GM18951 (cell line): ENCODE measurements around the gene CHRM4.

Experiments
- POLR2A ChIP-seq: IDR thresholded peaks from 4 replicates; pipeline ENCODE4 v1.6.1; 2011; ENCODE audit warnings: mild to moderate bottlenecking; ENCODE audit not compliant: insufficient read length, insufficient read depth; ENCODE audit errors: extremely low read depth
- in situ Hi-C: fragments of 300-500 bp; cut with MboI; formaldehyde crosslinking; loops from one replicate; pipeline ENCODE4 v1.12.0; 2022; ENCODE audit warnings: low sequenced_read_pairs, mixed read lengths, inconsistent platforms; ENCODE audit not compliant: unreplicated experiment

The CHRM4 gene

GRCh38 chr11:46351148-46351547, 40.4 kb downstream of the CHRM4 start:
- TF ChIP-seq POLR2A, result no peak
- in situ Hi-C loops, result no loop called here

DNA sequence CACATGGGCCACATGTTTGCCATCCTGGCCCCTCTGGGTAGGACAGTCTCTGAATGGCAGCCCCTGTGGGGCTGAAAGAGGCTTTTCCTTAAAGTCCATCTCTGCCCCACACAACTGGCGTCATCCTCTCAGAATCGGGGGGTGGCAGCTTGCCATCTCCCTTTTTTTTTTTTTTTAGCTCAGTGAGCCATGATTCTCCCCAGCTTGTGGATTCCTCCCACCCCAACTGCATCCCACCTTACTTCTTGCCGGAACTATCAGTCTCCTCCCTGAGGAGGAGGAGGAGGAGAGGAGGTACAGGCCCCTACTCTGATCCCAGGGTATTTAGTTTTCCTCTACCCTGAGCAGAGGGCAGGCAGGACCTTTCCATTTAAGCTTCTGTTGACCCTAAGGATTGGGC, 40.9 kb downstream of the CHRM4 start:
- TF ChIP-seq POLR2A, result no peak
- in situ Hi-C loops, result no loop called here

DNA sequence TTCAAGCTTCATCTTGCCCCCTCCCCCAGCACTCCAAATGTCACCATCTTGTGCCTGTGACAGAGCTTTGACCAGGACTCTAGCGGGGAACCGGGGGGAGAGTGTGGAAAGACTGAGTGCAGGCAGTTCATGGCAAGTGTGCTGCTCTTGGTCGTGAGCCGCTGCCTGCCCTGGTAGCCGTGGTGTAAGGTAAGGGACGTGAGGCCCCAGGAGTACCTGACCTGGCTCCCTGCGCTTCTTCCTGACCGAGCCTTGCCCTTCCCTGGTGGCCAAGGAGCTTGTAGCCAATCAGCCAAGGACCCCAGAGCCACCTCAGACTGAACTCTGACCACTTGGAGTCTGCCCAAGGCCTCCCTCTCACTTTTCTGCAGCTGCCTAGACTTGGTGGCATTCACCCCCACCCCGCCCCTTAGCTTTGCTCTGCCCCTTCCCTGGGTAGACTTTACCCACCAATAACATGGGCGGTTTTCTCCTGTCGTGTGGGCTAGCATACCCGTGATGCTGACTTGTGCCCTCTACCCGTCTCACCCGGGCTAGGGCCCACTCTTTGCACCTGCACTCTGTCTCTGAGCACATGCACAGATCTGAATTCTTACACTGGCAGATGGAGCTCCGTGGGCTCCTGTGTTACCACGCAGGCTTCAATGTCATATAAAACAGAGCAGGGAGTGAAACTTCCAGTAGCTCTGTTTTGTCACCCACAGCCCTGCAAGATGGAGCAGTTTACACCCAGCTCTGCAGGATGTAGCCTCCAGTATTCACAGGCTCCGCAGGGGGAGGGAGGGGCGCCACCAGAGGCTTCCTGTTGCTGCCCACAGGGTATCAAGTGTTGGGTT, 42.8 kb downstream of the CHRM4 start:
- in situ Hi-C loops, result no loop called here
- no peak for TF ChIP-seq POLR2A

GRCh38 chr11:46347637-46348311, 43.8 kb downstream of the CHRM4 start:
- no peak for TF ChIP-seq POLR2A
- in situ Hi-C loops, result no loop called here

DNA sequence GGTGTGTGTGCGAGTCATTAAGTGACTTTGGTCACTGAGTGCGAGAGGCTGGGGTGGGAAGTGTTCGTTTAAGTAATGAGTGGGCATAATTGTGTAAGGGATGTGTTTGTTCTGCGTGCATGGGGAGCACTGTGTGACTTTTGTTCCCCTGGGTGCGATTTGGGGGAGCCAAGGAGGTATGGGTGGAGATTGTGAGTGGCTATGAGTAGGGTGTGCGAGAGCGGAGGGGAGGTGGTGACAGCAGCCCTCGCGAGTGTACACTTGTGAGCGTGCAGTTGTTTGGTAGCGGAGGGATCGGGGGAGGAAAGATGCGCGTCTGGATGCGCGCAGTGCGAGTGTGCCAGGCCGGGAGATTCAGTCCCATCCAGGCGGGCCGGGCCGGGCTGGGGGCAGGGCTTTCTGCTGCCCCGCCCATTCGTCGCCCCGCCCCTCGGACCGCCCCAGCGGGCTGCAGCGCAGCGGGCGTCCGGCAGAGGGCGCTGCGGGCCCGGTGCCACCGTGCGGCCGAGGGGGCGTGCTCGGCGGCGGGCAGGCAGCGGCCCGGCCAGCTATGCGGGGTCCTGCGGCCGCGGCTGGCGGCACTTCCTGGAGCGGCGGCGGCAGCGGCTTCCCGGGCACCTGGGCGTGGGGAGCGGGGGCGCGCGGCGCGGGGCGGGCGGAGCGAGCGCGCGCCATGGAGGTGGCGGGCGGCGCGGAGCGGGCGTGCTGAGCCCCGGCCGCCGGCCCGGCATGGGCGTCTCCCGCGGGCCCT, 44.5 kb downstream of the CHRM4 start, which contains the start of gene DGKZ:
Gene DGKZ, plus strand, starts transcription at position 578 of the 751 bp plus-strand sequence. CDS start 197 bp downstream, outside the sequence.
- TF ChIP-seq POLR2A, result peak; percentile 75
- in situ Hi-C loops, result no loop called here

DNA sequence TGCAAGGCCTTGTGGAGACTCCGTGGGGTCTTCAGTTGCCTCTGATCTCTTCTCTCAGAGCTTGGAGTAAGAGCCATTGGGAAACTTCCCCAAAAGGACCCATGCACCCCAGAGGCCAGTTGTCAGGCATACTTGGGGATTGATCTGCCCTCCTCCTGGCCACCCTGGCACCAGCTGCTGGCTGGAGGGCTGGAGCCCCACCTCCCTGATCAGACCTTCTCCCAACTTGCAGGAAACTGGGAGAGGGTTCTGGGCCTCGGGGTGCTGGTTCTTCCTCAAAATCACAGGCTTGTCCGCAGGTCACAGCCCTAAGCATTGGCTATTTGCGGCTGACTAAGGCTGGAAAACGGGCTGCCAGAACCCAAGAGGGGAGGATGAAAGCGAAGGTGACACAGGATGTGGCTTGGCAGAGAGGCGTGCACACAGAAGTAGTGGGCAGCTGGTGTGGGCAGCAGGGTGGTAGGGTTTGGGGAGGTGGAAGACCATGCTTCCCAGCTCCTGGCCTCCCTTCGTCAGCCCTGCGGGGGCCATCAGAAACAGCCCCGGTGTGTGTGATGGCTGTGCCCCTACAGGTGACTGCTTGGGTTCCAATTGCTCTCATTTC, 45.6 kb downstream of the CHRM4 start:
- no peak for TF ChIP-seq POLR2A
- in situ Hi-C loops, result no loop called here

- TF ChIP-seq POLR2A, result peak; percentile 55
- in situ Hi-C loops, result no loop called here
Observed at GRCh38 chr11:46345131-46345597, 46.4 kb downstream of the CHRM4 start.

DNA sequence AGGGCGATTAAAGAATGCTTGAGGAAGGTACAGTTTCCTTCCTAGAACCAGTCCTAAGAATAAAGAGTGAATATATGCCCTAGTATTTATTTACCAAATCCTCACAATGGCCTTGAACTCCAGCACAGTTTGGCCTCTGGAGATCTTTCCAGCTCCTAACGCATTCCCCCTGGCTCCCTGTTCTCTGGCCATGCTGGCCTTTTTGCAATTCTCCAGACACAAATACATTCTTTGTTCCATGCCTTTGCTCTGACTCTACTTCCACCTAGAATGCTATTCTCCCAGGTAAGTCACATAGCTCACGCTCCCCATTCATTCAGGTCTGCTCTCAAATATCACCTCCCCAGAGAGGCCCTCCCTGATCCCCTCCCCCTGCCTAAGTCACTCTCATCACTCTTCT, 48.1 kb downstream of the CHRM4 start:
- in situ Hi-C loops, result no loop called here
- no peak for TF ChIP-seq POLR2A

DNA sequence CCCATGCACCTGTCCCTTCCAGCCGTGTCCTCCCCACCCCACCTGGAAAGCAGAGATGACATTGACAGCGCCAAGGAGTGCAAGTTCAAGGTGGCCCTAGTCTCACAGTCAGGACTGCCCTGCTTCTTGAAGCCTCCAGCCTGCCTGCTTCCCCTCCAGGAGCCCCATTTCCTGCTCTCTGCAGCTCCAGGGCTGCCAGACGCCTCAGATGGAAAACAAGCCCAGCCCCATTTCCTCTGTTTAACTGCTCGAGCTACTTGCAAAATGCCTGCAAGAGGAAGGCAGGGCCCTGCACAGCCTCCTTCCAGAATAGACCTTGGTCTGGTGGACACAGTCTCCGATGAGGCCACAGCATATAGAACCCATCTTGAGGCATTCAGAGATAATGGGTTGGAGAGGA, 49.3 kb downstream of the CHRM4 start:
- in situ Hi-C loops, result no loop called here
- TF ChIP-seq POLR2A, result no peak

DNA sequence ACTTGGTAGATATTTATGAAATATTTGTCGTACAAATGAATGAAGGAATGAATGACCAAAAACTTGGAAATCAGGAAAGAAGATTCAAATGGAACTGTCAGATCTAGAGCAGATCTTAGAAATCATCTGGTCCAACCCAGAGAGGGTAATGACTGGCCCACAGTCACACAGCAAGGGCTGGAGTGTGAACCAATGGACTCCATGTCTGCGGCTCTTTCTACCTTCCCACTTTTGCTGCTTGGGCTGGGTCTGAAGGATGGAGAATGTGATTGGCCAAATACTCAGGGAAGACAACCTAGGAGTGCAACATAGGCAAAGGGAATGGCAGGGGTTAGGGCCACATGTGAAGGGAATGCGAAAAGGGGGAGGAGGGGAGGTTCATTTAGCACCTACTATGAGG, 50.1 kb downstream of the CHRM4 start:
- no peak for TF ChIP-seq POLR2A
- in situ Hi-C loops, result no loop called here

GRCh38 chr11:46339816-46340215, 51.8 kb downstream of the CHRM4 start:
- in situ Hi-C loops, result no loop called here
- no peak for TF ChIP-seq POLR2A

DNA sequence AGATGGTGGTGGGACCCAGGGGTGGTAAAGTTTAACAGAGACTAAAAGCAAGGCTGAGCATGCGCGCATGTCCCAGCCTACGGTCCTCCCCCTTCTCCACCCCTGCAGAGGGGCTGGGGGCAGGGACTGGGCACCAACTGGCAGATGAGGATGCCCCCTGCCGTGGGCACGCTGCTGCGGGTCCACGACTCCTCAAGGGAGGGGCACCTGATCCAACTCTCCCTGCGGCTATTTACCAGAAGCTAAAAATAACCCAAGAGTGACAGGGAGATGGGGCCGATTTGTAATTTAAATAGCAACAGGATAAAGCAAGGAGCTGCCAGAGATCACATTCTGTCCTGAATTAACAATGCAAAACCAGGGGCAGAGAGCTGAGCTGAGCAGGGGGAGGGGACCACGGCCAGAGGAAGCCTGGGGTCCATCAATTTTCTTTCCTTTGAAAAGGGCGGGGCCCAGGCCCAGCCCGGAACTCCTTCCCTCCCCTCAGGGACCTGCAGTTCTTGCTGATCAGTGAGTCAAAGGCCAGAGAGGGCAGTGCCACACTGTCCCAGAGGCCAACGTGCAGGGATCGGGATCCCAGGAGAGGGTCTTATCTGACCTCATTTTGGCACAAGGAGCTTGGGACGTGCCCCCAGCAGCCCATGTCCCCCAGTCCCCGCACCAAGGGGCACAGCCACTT, 52.4 kb downstream of the CHRM4 start:
- no peak for TF ChIP-seq POLR2A
- in situ Hi-C loops, result no loop called here
